22Rv1 (cell line): ENCODE results near the gene SCGB1C2.

ENCODE experiments used
- H3K27ac ChIP-seq: fragments of 450-650 bp; 2 replicates; pipeline ENCODE4 v1.5.1; 2017
- ZFX ChIP-seq: fragments of 450-650 bp; IDR thresholded peaks from 2 replicates; pipeline ENCODE4 v1.6.1; 2017; ENCODE audit warnings: antibody characterized with exemption, borderline replicate concordance
- TF ChIP-seq, protein P1 (sequence below): fragments of 450-650 bp; IDR thresholded peaks from 2 replicates; pipeline ENCODE4 v1.5.1; 2017; ENCODE audit warnings: mild to moderate bottlenecking

The SCGB1C2 gene

DNA sequence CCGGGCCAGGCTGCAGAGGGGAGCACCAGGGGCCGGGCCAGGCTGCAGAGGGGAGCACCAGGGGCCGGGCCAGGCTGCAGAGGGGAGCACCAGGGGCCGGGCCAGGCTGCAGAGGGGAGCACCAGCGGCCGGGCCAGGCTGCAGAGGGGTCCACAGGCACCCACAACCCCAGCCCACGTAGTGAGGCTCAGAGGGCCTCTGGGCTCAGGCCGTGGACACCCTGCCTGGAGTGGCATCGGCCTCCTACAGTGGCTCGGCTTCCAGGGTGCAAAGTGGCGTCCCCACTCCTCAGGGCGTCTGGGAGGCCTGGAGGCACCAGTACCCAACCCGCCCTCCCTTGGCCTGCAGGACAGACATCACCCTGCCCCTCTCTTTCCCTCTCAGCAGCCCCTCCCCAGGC is 34.5 kb downstream of the SCGB1C2 start:
- no peak overlapping the region for H3K27ac ChIP-seq
- TF ChIP-seq ZFX = no peak
- TF ChIP-seq, protein P1, sequence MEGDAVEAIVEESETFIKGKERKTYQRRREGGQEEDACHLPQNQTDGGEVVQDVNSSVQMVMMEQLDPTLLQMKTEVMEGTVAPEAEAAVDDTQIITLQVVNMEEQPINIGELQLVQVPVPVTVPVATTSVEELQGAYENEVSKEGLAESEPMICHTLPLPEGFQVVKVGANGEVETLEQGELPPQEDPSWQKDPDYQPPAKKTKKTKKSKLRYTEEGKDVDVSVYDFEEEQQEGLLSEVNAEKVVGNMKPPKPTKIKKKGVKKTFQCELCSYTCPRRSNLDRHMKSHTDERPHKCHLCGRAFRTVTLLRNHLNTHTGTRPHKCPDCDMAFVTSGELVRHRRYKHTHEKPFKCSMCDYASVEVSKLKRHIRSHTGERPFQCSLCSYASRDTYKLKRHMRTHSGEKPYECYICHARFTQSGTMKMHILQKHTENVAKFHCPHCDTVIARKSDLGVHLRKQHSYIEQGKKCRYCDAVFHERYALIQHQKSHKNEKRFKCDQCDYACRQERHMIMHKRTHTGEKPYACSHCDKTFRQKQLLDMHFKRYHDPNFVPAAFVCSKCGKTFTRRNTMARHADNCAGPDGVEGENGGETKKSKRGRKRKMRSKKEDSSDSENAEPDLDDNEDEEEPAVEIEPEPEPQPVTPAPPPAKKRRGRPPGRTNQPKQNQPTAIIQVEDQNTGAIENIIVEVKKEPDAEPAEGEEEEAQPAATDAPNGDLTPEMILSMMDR = no peak

- no peak overlapping the region for H3K27ac ChIP-seq
- TF ChIP-seq, protein P1 = no peak
- no peak for TF ChIP-seq ZFX
These were observed 35.0 kb downstream of the SCGB1C2 start for GRCh38 chr17:172401-172800.

DNA sequence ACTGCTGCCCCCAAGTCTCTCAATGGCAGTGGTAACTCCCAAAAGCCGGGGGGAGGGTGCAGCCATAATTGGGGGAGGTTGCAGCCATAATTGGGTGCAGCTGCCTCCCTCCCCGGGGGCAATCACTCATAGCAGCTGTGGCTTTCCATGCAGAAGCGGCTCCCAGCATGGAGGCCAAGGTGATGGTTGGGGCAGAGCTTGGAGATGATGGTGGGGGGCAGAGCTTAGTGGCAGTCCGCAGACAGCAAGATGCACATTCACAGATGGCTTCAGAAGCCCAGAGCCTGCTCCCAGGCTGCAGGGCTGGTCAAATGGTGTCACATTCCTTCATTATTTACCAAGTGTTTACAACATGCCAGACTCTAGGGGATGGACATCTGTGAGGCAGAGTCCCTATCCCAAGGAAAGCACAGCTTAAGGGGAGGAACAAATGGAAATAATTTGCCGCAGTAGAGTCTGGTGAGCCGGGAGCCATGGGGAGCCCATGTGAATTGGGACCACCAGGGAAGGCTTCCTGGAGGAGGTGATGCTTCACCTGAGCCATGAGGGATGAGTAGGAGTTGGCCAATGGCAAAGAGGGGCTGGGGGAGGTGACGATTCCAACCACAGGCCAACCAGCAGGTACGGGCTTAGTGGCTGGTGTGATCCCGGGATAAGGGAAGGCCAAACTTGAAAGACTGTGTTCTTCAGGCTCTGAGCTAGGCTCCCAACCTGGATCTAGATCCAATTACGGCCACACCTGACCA is 36.0 kb downstream of the SCGB1C2 start:
- H3K27ac ChIP-seq = no peak overlapping the region
- TF ChIP-seq ZFX = no peak
- TF ChIP-seq, protein P1 = no peak

GRCh38 chr17:177155-177554 is 39.8 kb downstream of the SCGB1C2 start:
- TF ChIP-seq, protein P1 = no peak
- H3K27ac ChIP-seq = no peak overlapping the region

DNA sequence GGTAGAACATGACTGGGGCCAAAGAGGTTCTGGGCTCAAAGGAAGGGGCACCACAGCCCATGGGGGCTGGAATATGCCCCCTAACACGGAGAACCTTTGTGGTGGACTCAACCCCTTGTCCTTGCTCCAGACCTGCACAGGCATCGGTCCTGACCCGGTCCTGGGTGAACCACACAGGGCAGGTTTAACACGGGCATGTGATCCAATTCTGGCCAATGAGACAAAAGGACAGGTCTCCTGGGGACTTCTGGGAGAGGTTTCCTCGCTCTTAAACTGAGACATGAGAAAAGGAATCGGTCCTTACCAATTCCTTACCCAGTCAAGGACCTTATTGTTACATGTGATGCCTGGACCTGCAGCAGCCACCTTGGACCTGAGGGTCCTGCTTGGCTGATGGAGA is 40.4 kb downstream of the SCGB1C2 start:
- no peak overlapping the region for H3K27ac ChIP-seq
- TF ChIP-seq, protein P1 = no peak

DNA sequence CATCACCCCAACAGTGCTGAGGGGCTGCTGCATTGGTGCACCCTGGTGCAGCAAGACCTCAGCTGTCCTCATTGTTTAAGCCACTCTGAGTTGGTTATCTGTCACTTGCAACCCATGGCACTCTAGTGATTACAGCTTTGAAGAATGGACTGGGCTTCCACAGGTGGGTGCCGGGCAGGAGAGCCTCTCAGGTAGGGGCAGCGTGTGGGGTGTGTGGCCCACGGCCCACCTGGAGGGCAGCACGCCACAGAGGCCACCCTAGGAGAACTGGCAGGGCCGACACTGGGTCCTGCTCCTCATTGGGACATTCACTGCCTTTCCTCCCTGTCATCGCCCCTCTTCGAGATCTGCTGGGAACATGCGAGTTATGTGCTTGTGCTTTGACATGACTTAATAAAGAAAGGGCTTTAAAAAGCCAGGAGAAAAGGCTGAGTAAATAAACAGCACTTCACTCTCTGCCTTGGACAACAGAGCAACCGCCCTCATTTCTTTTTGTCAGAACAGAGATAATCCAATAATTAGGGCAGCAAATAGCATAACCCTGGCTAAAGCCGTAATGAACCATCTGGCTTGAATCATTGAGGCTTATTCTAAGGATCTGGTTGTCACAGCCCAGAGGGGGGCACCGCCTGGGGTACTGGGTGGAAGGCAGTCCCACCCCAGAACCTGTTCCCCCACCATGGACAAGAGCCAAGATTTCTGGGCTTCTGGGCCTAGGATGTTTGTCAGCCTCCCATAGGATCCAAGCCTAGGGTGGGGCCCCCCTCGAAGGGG is 41.1 kb downstream of the SCGB1C2 start:
- TF ChIP-seq ZFX = no peak
- TF ChIP-seq, protein P1 = no peak

GRCh38 chr17:179066-179432 is 41.7 kb downstream of the SCGB1C2 start:
- TF ChIP-seq, protein P1 = no peak
- no peak for TF ChIP-seq ZFX
- no peak overlapping the region for H3K27ac ChIP-seq

More for the DNA sequence above, 41.1 kb downstream of the SCGB1C2 start:
- H3K27ac ChIP-seq = no peak overlapping the region
